ENCODE data around the gene UBAC2. TPM values are rescaled to one million over a fixed set of nuclear protein-coding genes. Genes with fewer than 3 reads are reported as not detected.

UBAC2 gene
- total RNA-seq, 4 donors from 2014 or later, result 54.4 to 65.9 (median 59.5) TPM

- Histone ChIP-seq H3K9me3 (no peaks in the 10 kb centered on the region), H3K27ac (no peak overlapping the region), H3K4me1 (no peaks in the 10 kb centered on the region), H3K4me3 (no peak overlapping the region), H3K36me3 (no peaks in the 10 kb centered on the region), H3K27me3 (no peaks in the 10 kb centered on the region)
- no peak for DNase-seq
- intact Hi-C loops (cut with DNase I; ENCODE audit: low total_unique reads), result no loop called here
- TF ChIP-seq POLR2A (IDR thresholded peaks at IDR 0.05), result no peak
- TF ChIP-seq, protein P1, sequence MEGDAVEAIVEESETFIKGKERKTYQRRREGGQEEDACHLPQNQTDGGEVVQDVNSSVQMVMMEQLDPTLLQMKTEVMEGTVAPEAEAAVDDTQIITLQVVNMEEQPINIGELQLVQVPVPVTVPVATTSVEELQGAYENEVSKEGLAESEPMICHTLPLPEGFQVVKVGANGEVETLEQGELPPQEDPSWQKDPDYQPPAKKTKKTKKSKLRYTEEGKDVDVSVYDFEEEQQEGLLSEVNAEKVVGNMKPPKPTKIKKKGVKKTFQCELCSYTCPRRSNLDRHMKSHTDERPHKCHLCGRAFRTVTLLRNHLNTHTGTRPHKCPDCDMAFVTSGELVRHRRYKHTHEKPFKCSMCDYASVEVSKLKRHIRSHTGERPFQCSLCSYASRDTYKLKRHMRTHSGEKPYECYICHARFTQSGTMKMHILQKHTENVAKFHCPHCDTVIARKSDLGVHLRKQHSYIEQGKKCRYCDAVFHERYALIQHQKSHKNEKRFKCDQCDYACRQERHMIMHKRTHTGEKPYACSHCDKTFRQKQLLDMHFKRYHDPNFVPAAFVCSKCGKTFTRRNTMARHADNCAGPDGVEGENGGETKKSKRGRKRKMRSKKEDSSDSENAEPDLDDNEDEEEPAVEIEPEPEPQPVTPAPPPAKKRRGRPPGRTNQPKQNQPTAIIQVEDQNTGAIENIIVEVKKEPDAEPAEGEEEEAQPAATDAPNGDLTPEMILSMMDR (IDR thresholded peaks at IDR 0.05), result no peak
Observed at GRCh38 chr13:99275093-99275469, 74.4 kb downstream of the UBAC2 start.

- H3K36me3 ChIP-seq, result no peaks in the 10 kb centered on the region
- H3K27ac ChIP-seq, result no peak overlapping the region
- no peaks in the 10 kb centered on the region for H3K9me3 ChIP-seq
- no peaks in the 10 kb centered on the region for H3K4me1 ChIP-seq
- no peaks in the 10 kb centered on the region for H3K27me3 ChIP-seq
- no peak overlapping the region for H3K4me3 ChIP-seq
- intact Hi-C loops (cut with DNase I; ENCODE audit: low total_unique reads), result no loop called here
- no peak for DNase-seq
- TF ChIP-seq, protein P1 (IDR thresholded peaks at IDR 0.05), result no peak
- TF ChIP-seq POLR2A (IDR thresholded peaks at IDR 0.05), result no peak
Observed at GRCh38 chr13:99276706-99277105, 76.1 kb downstream of the UBAC2 start.

DNA sequence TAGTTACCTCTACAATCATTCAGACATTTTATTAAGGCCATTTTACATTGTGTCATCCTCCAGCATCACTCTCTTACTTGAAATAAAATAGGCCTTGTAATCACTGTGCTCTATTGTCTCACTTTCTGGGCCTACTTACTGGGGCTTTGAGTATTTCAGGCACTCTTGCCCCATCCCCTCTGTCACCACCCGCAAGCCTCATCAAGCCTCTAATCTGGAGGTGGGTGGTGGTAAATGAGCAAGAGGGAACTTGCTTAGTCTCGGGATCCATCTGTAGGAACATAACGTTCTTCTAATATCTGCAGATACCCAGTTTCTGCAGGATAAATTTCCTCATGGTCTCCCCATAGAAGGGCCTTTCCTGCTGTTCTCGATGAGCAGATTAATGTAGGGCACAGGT, 77.0 kb downstream of the UBAC2 start:
- intact Hi-C loops (cut with DNase I; ENCODE audit: low total_unique reads), result no loop called here
- no peaks in the 10 kb centered on the region for H3K9me3 ChIP-seq

DNA sequence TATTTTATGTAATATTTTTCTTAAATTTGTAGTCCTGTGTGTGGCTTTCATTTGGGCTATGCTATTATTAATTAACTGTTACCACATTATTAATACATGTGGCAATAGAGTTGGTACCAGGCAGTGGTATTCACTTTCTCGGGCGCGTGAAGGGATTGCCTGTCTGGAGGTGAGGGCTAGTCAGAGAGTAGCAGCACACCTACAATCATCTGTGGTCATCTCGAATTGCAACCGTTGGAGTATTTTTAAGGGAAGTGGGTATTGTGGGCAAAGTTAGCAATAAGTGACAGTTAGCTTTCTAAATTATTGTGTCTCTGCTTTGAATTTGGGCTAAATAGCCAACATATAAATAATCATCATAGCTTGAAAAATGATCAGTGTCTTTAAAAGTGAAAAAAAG, 77.5 kb downstream of the UBAC2 start:
- H3K27me3 ChIP-seq, result no peaks in the 10 kb centered on the region
- no peaks in the 10 kb centered on the region for H3K4me1 ChIP-seq
- intact Hi-C loops (cut with DNase I; ENCODE audit: low total_unique reads), result no loop called here
- DNase-seq, result no peak
- no peaks in the 10 kb centered on the region for H3K36me3 ChIP-seq
- no peak overlapping the region for H3K4me3 ChIP-seq
- TF ChIP-seq, protein P1 (IDR thresholded peaks at IDR 0.05), result no peak
- TF ChIP-seq POLR2A (IDR thresholded peaks at IDR 0.05), result no peak
- H3K27ac ChIP-seq, result no peak overlapping the region
- no peaks in the 10 kb centered on the region for H3K9me3 ChIP-seq

More for the DNA sequence above, 77.0 kb downstream of the UBAC2 start:
- Histone ChIP-seq H3K27ac (no peak overlapping the region), H3K36me3 (no peaks in the 10 kb centered on the region), H3K4me3 (no peak overlapping the region), H3K27me3 (no peaks in the 10 kb centered on the region), H3K4me1 (no peaks in the 10 kb centered on the region)
- no peak for TF ChIP-seq POLR2A (IDR thresholded peaks at IDR 0.05)
- TF ChIP-seq, protein P1 (IDR thresholded peaks at IDR 0.05), result no peak
- no peak for DNase-seq

- intact Hi-C loops (cut with DNase I; ENCODE audit: low total_unique reads), result no loop called here
Observed at GRCh38 chr13:99278843-99279242, 78.2 kb downstream of the UBAC2 start.

More at GRCh38 chr13:99278843-99279242, 78.2 kb downstream of the UBAC2 start:
- no peaks in the 10 kb centered on the region for H3K36me3 ChIP-seq
- no peak overlapping the region for H3K27ac ChIP-seq
- no peak for DNase-seq
- H3K27me3 ChIP-seq, result no peaks in the 10 kb centered on the region
- TF ChIP-seq, protein P1 (IDR thresholded peaks at IDR 0.05), result no peak
- TF ChIP-seq POLR2A (IDR thresholded peaks at IDR 0.05), result no peak
- H3K4me3 ChIP-seq, result no peak overlapping the region
- no peaks in the 10 kb centered on the region for H3K9me3 ChIP-seq
- H3K4me1 ChIP-seq, result no peaks in the 10 kb centered on the region

All from uterus (tissue), 4 donors.